ENCODE results near the gene MSLN. TPM values are rescaled to one million over a fixed set of nuclear protein-coding genes. Genes with fewer than 3 reads are reported as not detected.

The MSLN gene
- total and polyA plus RNA-seq, 4 experiments from 2014 or later = not detected

GRCh38 chr16:726438-727290 lies 33.9 kb upstream of the MSLN start, which contains the start of the genes CCDC78 and HAGHL:
CCDC78 (minus strand) TSS chr16:726443; CDS start chr16:726367, 76 bp downstream.
HAGHL (plus strand) TSS chr16:727106; CDS start chr16:727510, 404 bp downstream.
- Histone ChIP-seq H3K4me3 (ENCODE audit: low read length in 2 of 2) (peak within 1 kb of the TSS; percentile 61 to 70), H3K36me3 (ENCODE audit: insufficient read depth, low read length) (no peaks in the 10 kb centered on the region), H3K27ac (ENCODE audit: low read depth, low read length) (peak within 1 kb of the TSS; percentile 44), H3K27me3 (ENCODE audit: insufficient read depth, low read length) (no peaks in the 10 kb centered on the region), H3K4me1 (ENCODE audit: insufficient read depth, low read length) (peaks cover 18% of the 10 kb centered on the region), H3K9me3 (ENCODE audit: control insufficient read depth in 1 of 2, low read length in 2 of 2) (no peaks in the 10 kb centered on the region)
- ChIA-PET CTCF (ENCODE audit: partially characterized antibody) (interaction anchor here (0.9 kb wide), 1 partner anchor 13 kb away, joined by 3 read pairs; no protein-coding TSS in a partner anchor), POLR2A (ENCODE audit: partially characterized antibody) (interaction anchor here (0.9 to 12.9 kb wide), 9 partner anchors 10 to 61 kb away, joined by 3 to 166 read pairs (median 4); partner anchors contain the start of genes CHTF18, CIAO3, METRN and RPUSD1)
- no peaks in the 10 kb centered on the region for H3K36me3 Mint-ChIP-seq
- peak; percentile 50 to 65 (median 57) for DNase-seq
- H3K27me3 Mint-ChIP-seq = no peaks in the 10 kb centered on the region
- peaks cover 0 to 2% (median 0%) of the 10 kb centered on the region in 8 donors for H3K9me3 Mint-ChIP-seq
- H3K27ac Mint-ChIP-seq = peak within 1 kb of the TSS in 5 of 7 donors; percentile 23 to 86 (median 42)
- H3K4me3 Mint-ChIP-seq = peak within 1 kb of the TSS; percentile 68 to 85 (median 77)
- intact Hi-C loops (cut with micrococcal nuclease) = loop anchor here (2.0 kb wide), 1 partner anchor 14 kb away; the partner anchor contains the start of gene CIAO3
- peaks cover 0 to 11% (median 0%) of the 10 kb centered on the region in 4 donors for H3K4me1 Mint-ChIP-seq

GRCh38 chr16:727291-727977 lies 33.1 kb upstream of the MSLN start:
- Mint-ChIP-seq H3K9me3 (peaks cover 0 to 2% (median 0%) of the 10 kb centered on the region in 8 donors), H3K36me3 (peaks cover 0 to 3% of the 10 kb centered on the region in 2 donors), H3K4me3 (peak overlapping the region in 6 of 8 donors; percentile 29 to 70 (median 47)), H3K27ac (no peak overlapping the region), H3K4me1 (peaks cover 0 to 10% (median 0%) of the 10 kb centered on the region in 4 donors), H3K27me3 (no peaks in the 10 kb centered on the region)
- ChIA-PET CTCF (ENCODE audit: partially characterized antibody) (interaction anchor here (1.5 kb wide), 1 partner anchor 15 kb away, joined by 7 read pairs; no protein-coding TSS in a partner anchor), POLR2A (ENCODE audit: partially characterized antibody) (interaction anchor here (0.6 to 12.9 kb wide), 10 partner anchors 7 to 61 kb away, joined by 3 to 166 read pairs (median 4); partner anchors contain the start of genes ANTKMT, CHTF18, JMJD8 and METRN)
- H3K36me3 ChIP-seq (ENCODE audit: insufficient read depth, low read length) = no peaks in the 10 kb centered on the region
- intact Hi-C loops (cut with micrococcal nuclease) = loop anchor here (2.0 kb wide), 1 partner anchor 13 kb away; the partner anchor contains the start of gene CIAO3
- H3K4me1 ChIP-seq (ENCODE audit: insufficient read depth, low read length) = peaks cover 11% of the 10 kb centered on the region
- peak overlapping the region; percentile 61 to 70 for H3K4me3 ChIP-seq (ENCODE audit: low read length in 2 of 2)
- DNase-seq = no peak
- no peaks in the 10 kb centered on the region for H3K27me3 ChIP-seq (ENCODE audit: insufficient read depth, low read length)
- H3K9me3 ChIP-seq (ENCODE audit: control insufficient read depth in 1 of 2, low read length in 2 of 2) = no peaks in the 10 kb centered on the region
- peak overlapping the region; percentile 44 for H3K27ac ChIP-seq (ENCODE audit: low read depth, low read length)

GRCh38 chr16:728131-728889 lies 32.2 kb upstream of the MSLN start:
- Mint-ChIP-seq H3K9me3 (no peaks in the 10 kb centered on the region), H3K4me1 (peaks cover 0 to 4% (median 0%) of the 10 kb centered on the region in 4 donors), H3K4me3 (peak overlapping the region in 7 of 8 donors; percentile 15 to 68 (median 60)), H3K27ac (no peak overlapping the region), H3K27me3 (no peaks in the 10 kb centered on the region), H3K36me3 (peaks cover 0 to 7% of the 10 kb centered on the region in 2 donors)
- ChIA-PET POLR2A (ENCODE audit: partially characterized antibody) (interaction anchor here (0.7 to 12.9 kb wide), 10 partner anchors 7 to 60 kb away, joined by 3 to 166 read pairs (median 5); partner anchors contain the start of genes ANTKMT, CHTF18, CIAO3 and JMJD8), CTCF (ENCODE audit: partially characterized antibody) (interaction anchor here (1.5 kb wide), 1 partner anchor 16 kb away, joined by 7 read pairs; no protein-coding TSS in a partner anchor)
- intact Hi-C loops (cut with micrococcal nuclease) = no loop called here
- H3K4me3 ChIP-seq (ENCODE audit: low read length in 2 of 2) = no peak overlapping the region
- DNase-seq = peak; percentile 67 to 75 (median 73)
- H3K4me1 ChIP-seq (ENCODE audit: insufficient read depth, low read length) = peaks cover 11% of the 10 kb centered on the region
- H3K27ac ChIP-seq (ENCODE audit: low read depth, low read length) = no peak overlapping the region
- no peaks in the 10 kb centered on the region for H3K9me3 ChIP-seq (ENCODE audit: control insufficient read depth in 1 of 2, low read length in 2 of 2)
- peaks cover 6% of the 10 kb centered on the region for H3K36me3 ChIP-seq (ENCODE audit: insufficient read depth, low read length)
- H3K27me3 ChIP-seq (ENCODE audit: insufficient read depth, low read length) = no peaks in the 10 kb centered on the region

- H3K4me3 ChIP-seq (ENCODE audit: low read length in 2 of 2) = no peak overlapping the region
- no peaks in the 10 kb centered on the region for H3K9me3 ChIP-seq (ENCODE audit: control insufficient read depth in 1 of 2, low read length in 2 of 2)
- no peak for DNase-seq
- ChIA-PET CTCF (ENCODE audit: partially characterized antibody) (interaction anchor here (1.4 kb wide), 1 partner anchor 9 kb away, joined by 4 read pairs; the partner anchor contains the start of gene ANTKMT), POLR2A (ENCODE audit: partially characterized antibody) (interaction anchor here (2.0 to 12.9 kb wide), 4 partner anchors 7 to 36 kb away, joined by 6 to 166 read pairs (median 52); partner anchors contain the start of genes ANTKMT, METRN and WDR24)
- H3K36me3 Mint-ChIP-seq = peaks cover 0 to 7% of the 10 kb centered on the region in 2 donors
- peaks cover 11% of the 10 kb centered on the region for H3K4me1 ChIP-seq (ENCODE audit: insufficient read depth, low read length)
- no peaks in the 10 kb centered on the region for H3K4me1 Mint-ChIP-seq
- H3K27me3 ChIP-seq (ENCODE audit: insufficient read depth, low read length) = no peaks in the 10 kb centered on the region
- no peak overlapping the region for H3K27ac ChIP-seq (ENCODE audit: low read depth, low read length)
- H3K27me3 Mint-ChIP-seq = no peaks in the 10 kb centered on the region
- H3K27ac Mint-ChIP-seq = peak overlapping the region in 1 of 7 donors; percentile 38
- H3K4me3 Mint-ChIP-seq = peak overlapping the region in 5 of 8 donors; percentile 25 to 67 (median 60)
- H3K36me3 ChIP-seq (ENCODE audit: insufficient read depth, low read length) = peaks cover 9% of the 10 kb centered on the region
- H3K9me3 Mint-ChIP-seq = no peaks in the 10 kb centered on the region
- intact Hi-C loops (cut with micrococcal nuclease) = no loop called here
Observed at GRCh38 chr16:728890-729744, 31.4 kb upstream of the MSLN start.

- H3K4me3 ChIP-seq (ENCODE audit: low read length in 2 of 2) = no peak overlapping the region
- CTCF ChIA-PET (ENCODE audit: partially characterized antibody) = interaction anchor here (0.7 to 1.5 kb wide), 3 partner anchors 10 to 25 kb away, joined by 3 to 5 read pairs (median 4); partner anchors contain the start of gene ANTKMT
Observed at GRCh38 chr16:729768-730665, 30.5 kb upstream of the MSLN start.

More at GRCh38 chr16:729768-730665, 30.5 kb upstream of the MSLN start:
- peaks cover 0 to 7% of the 10 kb centered on the region in 2 donors for H3K36me3 Mint-ChIP-seq
- H3K9me3 ChIP-seq (ENCODE audit: control insufficient read depth in 1 of 2, low read length in 2 of 2) = no peaks in the 10 kb centered on the region
- H3K27ac ChIP-seq (ENCODE audit: low read depth, low read length) = no peak overlapping the region
- POLR2A ChIA-PET (ENCODE audit: partially characterized antibody) = interaction anchor here (5.8 to 12.9 kb wide), 2 partner anchors 9 to 37 kb away, joined by 32 to 166 read pairs; partner anchors contain the start of genes ANTKMT and WDR24
- intact Hi-C loops (cut with micrococcal nuclease) = no loop called here
- H3K4me3 Mint-ChIP-seq = peak overlapping the region in 3 of 8 donors; percentile 21 to 30 (median 29)
- H3K4me1 ChIP-seq (ENCODE audit: insufficient read depth, low read length) = peaks cover 11% of the 10 kb centered on the region
- H3K9me3 Mint-ChIP-seq = no peaks in the 10 kb centered on the region
- H3K27me3 Mint-ChIP-seq = no peaks in the 10 kb centered on the region
- DNase-seq = no peak
- H3K27ac Mint-ChIP-seq = peak overlapping the region in 1 of 7 donors; percentile 38
- no peaks in the 10 kb centered on the region for H3K4me1 Mint-ChIP-seq
- H3K27me3 ChIP-seq (ENCODE audit: insufficient read depth, low read length) = no peaks in the 10 kb centered on the region
- H3K36me3 ChIP-seq (ENCODE audit: insufficient read depth, low read length) = peaks cover 16% of the 10 kb centered on the region

Measured in CD4-positive, alpha-beta memory T cell (primary cell).